Memory B cell (primary cell): Measurements from ENCODE around the gene TRAF1.
A peak's percentile ranks its signal among the peaks of the same experiment; 100 is the strongest.

ENCODE experiments used
- ATAC-seq: fragments of 150-1000 bp; cut with Tn5 transposase; 2 replicates; pipeline ENCODE4 v1.10.0; 2021; ENCODE audit warnings: low read depth, mild to moderate bottlenecking, moderate library complexity
- DNase-seq, 2 donors: peaks; one replicate each; pipeline ENCODE4 v3.0.0; 2022; ENCODE audit warnings: low spot score in 2 of 2
- H3K27ac Mint-ChIP-seq: one replicate; pipeline ENCODE4 v1.8.0; 2022; ENCODE audit warnings: mild to moderate bottlenecking, moderate library complexity, mixed read lengths
- H3K27me3 Mint-ChIP-seq: one replicate; pipeline ENCODE4 v1.8.0; 2022; ENCODE audit warnings: mixed read lengths
- H3K36me3 Mint-ChIP-seq: one replicate; pipeline ENCODE4 v1.8.0; 2022; ENCODE audit warnings: mild to moderate bottlenecking, mixed read lengths
- H3K4me1 Mint-ChIP-seq: one replicate; pipeline ENCODE4 v1.8.0; 2022; ENCODE audit warnings: mixed read lengths
- H3K4me3 Mint-ChIP-seq: one replicate; pipeline ENCODE4 v1.8.0; 2022; ENCODE audit warnings: mild to moderate bottlenecking, moderate library complexity, mixed read lengths
- H3K9me3 Mint-ChIP-seq: one replicate; pipeline ENCODE4 v1.8.0; 2022; ENCODE audit warnings: mixed read lengths

TRAF1 gene

GRCh38 chr9:120949290-120949689 lies 22.7 kb upstream of the TRAF1 start:
- no peak for ATAC-seq
- no peaks in the 10 kb centered on the region for H3K27me3 Mint-ChIP-seq
- H3K27ac Mint-ChIP-seq = no peak overlapping the region
- no peak overlapping the region for H3K4me3 Mint-ChIP-seq
- peaks cover 1% of the 10 kb centered on the region for H3K9me3 Mint-ChIP-seq
- peaks cover 7% of the 10 kb centered on the region for H3K4me1 Mint-ChIP-seq
- no peak for DNase-seq
- H3K36me3 Mint-ChIP-seq = no peaks in the 10 kb centered on the region

GRCh38 chr9:120948824-120949223 lies 22.2 kb upstream of the TRAF1 start:
- Mint-ChIP-seq H3K9me3 (peaks cover 1% of the 10 kb centered on the region), H3K36me3 (no peaks in the 10 kb centered on the region), H3K27me3 (no peaks in the 10 kb centered on the region), H3K4me1 (peaks cover 8% of the 10 kb centered on the region), H3K4me3 (no peak overlapping the region), H3K27ac (no peak overlapping the region)
- no peak for ATAC-seq
- DNase-seq = no peak

- H3K4me3 Mint-ChIP-seq = no peak overlapping the region
- no peak overlapping the region for H3K27ac Mint-ChIP-seq
- H3K36me3 Mint-ChIP-seq = no peaks in the 10 kb centered on the region
- H3K4me1 Mint-ChIP-seq = peaks cover 9% of the 10 kb centered on the region
- no peak for ATAC-seq
- no peaks in the 10 kb centered on the region for H3K27me3 Mint-ChIP-seq
- H3K9me3 Mint-ChIP-seq = peaks cover 1% of the 10 kb centered on the region
- no peak for DNase-seq
Measured at GRCh38 chr9:120947222-120947621, 20.6 kb upstream of the TRAF1 start.

- H3K4me3 Mint-ChIP-seq = no peak overlapping the region
- no peak overlapping the region for H3K27ac Mint-ChIP-seq
- H3K4me1 Mint-ChIP-seq = peaks cover 9% of the 10 kb centered on the region
- peaks cover 1% of the 10 kb centered on the region for H3K9me3 Mint-ChIP-seq
- no peaks in the 10 kb centered on the region for H3K36me3 Mint-ChIP-seq
- H3K27me3 Mint-ChIP-seq = peaks cover 2% of the 10 kb centered on the region
- DNase-seq (no peak), ATAC-seq (no peak)
Measured at GRCh38 chr9:120946259-120946658, 19.7 kb upstream of the TRAF1 start.

- Mint-ChIP-seq H3K4me3 (no peak overlapping the region), H3K9me3 (peaks cover 1% of the 10 kb centered on the region), H3K36me3 (no peaks in the 10 kb centered on the region), H3K4me1 (peaks cover 12% of the 10 kb centered on the region), H3K27ac (peak overlapping the region; percentile 37), H3K27me3 (peaks cover 4% of the 10 kb centered on the region)
- DNase-seq = no peak
- no peak for ATAC-seq
Measured at GRCh38 chr9:120944948-120945347, 18.4 kb upstream of the TRAF1 start.

- Mint-ChIP-seq H3K4me1 (peaks cover 12% of the 10 kb centered on the region), H3K27me3 (peaks cover 4% of the 10 kb centered on the region), H3K4me3 (peak overlapping the region; percentile 8), H3K27ac (peak overlapping the region; percentile 37), H3K36me3 (no peaks in the 10 kb centered on the region), H3K9me3 (peaks cover 1% of the 10 kb centered on the region)
- DNase-seq = peak in 1 of 2 donors; percentile 62
- peak; percentile 100 for ATAC-seq
Measured at GRCh38 chr9:120944434-120944843, 17.8 kb upstream of the TRAF1 start.

GRCh38 chr9:120942186-120943001 lies 15.8 kb upstream of the TRAF1 start:
- H3K36me3 Mint-ChIP-seq = no peaks in the 10 kb centered on the region

GRCh38 chr9:120941046-120941770 lies 14.6 kb upstream of the TRAF1 start:
- Mint-ChIP-seq H3K27ac (no peak overlapping the region), H3K4me1 (peaks cover 19% of the 10 kb centered on the region), H3K9me3 (peaks cover 1% of the 10 kb centered on the region), H3K27me3 (peaks cover 4% of the 10 kb centered on the region), H3K36me3 (no peaks in the 10 kb centered on the region), H3K4me3 (no peak overlapping the region)
- DNase-seq (no peak), ATAC-seq (no peak)

More at GRCh38 chr9:120942186-120943001, 15.8 kb upstream of the TRAF1 start:
- peaks cover 1% of the 10 kb centered on the region for H3K9me3 Mint-ChIP-seq
- peaks cover 4% of the 10 kb centered on the region for H3K27me3 Mint-ChIP-seq
- DNase-seq = no peak
- H3K4me3 Mint-ChIP-seq = no peak overlapping the region
- no peak for ATAC-seq
- peaks cover 15% of the 10 kb centered on the region for H3K4me1 Mint-ChIP-seq
- H3K27ac Mint-ChIP-seq = no peak overlapping the region

- DNase-seq (no peak), ATAC-seq (no peak)
- no peak overlapping the region for H3K27ac Mint-ChIP-seq
- no peaks in the 10 kb centered on the region for H3K36me3 Mint-ChIP-seq
- no peak overlapping the region for H3K4me3 Mint-ChIP-seq
- peaks cover 1% of the 10 kb centered on the region for H3K9me3 Mint-ChIP-seq
- peaks cover 26% of the 10 kb centered on the region for H3K4me1 Mint-ChIP-seq
- peaks cover 4% of the 10 kb centered on the region for H3K27me3 Mint-ChIP-seq
Measured at GRCh38 chr9:120940573-120940972, 14.0 kb upstream of the TRAF1 start.

GRCh38 chr9:120938851-120939250 lies 12.3 kb upstream of the TRAF1 start:
- no peak overlapping the region for H3K4me3 Mint-ChIP-seq
- peaks cover 4% of the 10 kb centered on the region for H3K27me3 Mint-ChIP-seq
- H3K36me3 Mint-ChIP-seq = no peaks in the 10 kb centered on the region
- no peak for ATAC-seq
- H3K9me3 Mint-ChIP-seq = no peaks in the 10 kb centered on the region
- peaks cover 25% of the 10 kb centered on the region for H3K4me1 Mint-ChIP-seq
- no peak for DNase-seq
- no peak overlapping the region for H3K27ac Mint-ChIP-seq

GRCh38 chr9:120937596-120937995 lies 11.0 kb upstream of the TRAF1 start:
- Mint-ChIP-seq H3K4me1 (peaks cover 31% of the 10 kb centered on the region), H3K9me3 (no peaks in the 10 kb centered on the region), H3K27me3 (peaks cover 4% of the 10 kb centered on the region), H3K27ac (no peak overlapping the region), H3K4me3 (no peak overlapping the region), H3K36me3 (no peaks in the 10 kb centered on the region)
- DNase-seq (no peak), ATAC-seq (no peak)

- H3K4me1 Mint-ChIP-seq = peaks cover 32% of the 10 kb centered on the region
- DNase-seq (no peak), ATAC-seq (no peak)
- H3K27me3 Mint-ChIP-seq = peaks cover 4% of the 10 kb centered on the region
- no peaks in the 10 kb centered on the region for H3K36me3 Mint-ChIP-seq
- H3K27ac Mint-ChIP-seq = no peak overlapping the region
- H3K9me3 Mint-ChIP-seq = no peaks in the 10 kb centered on the region
- H3K4me3 Mint-ChIP-seq = no peak overlapping the region
Measured at GRCh38 chr9:120937127-120937526, 10.5 kb upstream of the TRAF1 start.

GRCh38 chr9:120936764-120937122 lies 10.1 kb upstream of the TRAF1 start:
- Mint-ChIP-seq H3K27ac (peak overlapping the region; percentile 72), H3K4me1 (peaks cover 34% of the 10 kb centered on the region), H3K4me3 (no peak overlapping the region), H3K9me3 (no peaks in the 10 kb centered on the region), H3K27me3 (peaks cover 4% of the 10 kb centered on the region), H3K36me3 (no peaks in the 10 kb centered on the region)
- DNase-seq (no peak), ATAC-seq (no peak)

GRCh38 chr9:120936011-120936763 lies 9.6 kb upstream of the TRAF1 start:
- peak overlapping the region; percentile 44 for H3K4me3 Mint-ChIP-seq
- H3K36me3 Mint-ChIP-seq = no peaks in the 10 kb centered on the region
- ATAC-seq = peak; percentile 57
- H3K27me3 Mint-ChIP-seq = peaks cover 2% of the 10 kb centered on the region
- peak; percentile 78 to 79 for DNase-seq
- H3K27ac Mint-ChIP-seq = peak overlapping the region; percentile 72
- no peaks in the 10 kb centered on the region for H3K9me3 Mint-ChIP-seq
- peaks cover 35% of the 10 kb centered on the region for H3K4me1 Mint-ChIP-seq
